Neuronal stem cell (in vitro differentiated cells): ENCODE measurements around the gene BUD23. TPM values are rescaled to one million over a fixed set of nuclear protein-coding genes. Genes with fewer than 3 reads are reported as not detected.

Experiments
- small RNA-seq: library from polyadenylated mRNA; stranded (forward); fragments of <200 nt; extraction: miRNeasy Mini kit (QIAGEN cat#:217004); gene quantifications from one replicate; pipeline ENCODE3, GENCODE V24; 2013; ENCODE audit not compliant: insufficient read depth

The BUD23 gene

Small RNAs within 50 kb of the gene (small RNA-seq; reads per million reads assigned to genes)
- not detected for gene MIR4284
- gene RN7SL265P, result not detected
